Tibial artery (tissue), 4 donors: Measurements from ENCODE around the gene AGBL1.

Experiments
- DNase-seq, 2 donors: peaks; one replicate each; pipeline ENCODE4 v3.0.0-alpha.2; 2019
- H3K27ac ChIP-seq, 2 donors: fragments of 200-600 bp; sonication (generic) in 1 of 2; 1 replicate in 1 of 2; 2 replicates in 1 of 2; pipeline ENCODE4 v1.5.1; 2018 to 2019; ENCODE audit warnings: mild to moderate bottlenecking in 1 of 2
- H3K27me3 ChIP-seq, 2 donors: fragments of 200-600 bp; sonication (generic) in 1 of 2; one replicate each; pipeline versions ENCODE4 v1.5.1 to v1.6.0; 2016 to 2019
- H3K36me3 ChIP-seq, 3 donors: fragments of 200-600 bp; sonication (generic) in 2 of 3; one replicate each; pipeline ENCODE4 v1.5.1; 2016 to 2019; ENCODE audit warnings: mild to moderate bottlenecking in 2 of 3
- H3K4me1 ChIP-seq, 4 donors: fragments of 200-600 bp; sonication (generic) in 2 of 4; 1 replicate in 3 of 4; 2 replicates in 1 of 4; pipeline ENCODE4 v1.5.1; 2016 to 2019
- H3K4me3 ChIP-seq, 2 donors: fragments of 200-600 bp; sonication (generic) in 1 of 2; 1 replicate in 1 of 2; 2 replicates in 1 of 2; pipeline ENCODE4 v1.5.1; 2018 to 2019; ENCODE audit warnings: mild to moderate bottlenecking in 2 of 2
- H3K9me3 ChIP-seq, 3 donors: fragments of 200-600 bp; sonication (generic) in 1 of 3; one replicate each; pipeline ENCODE4 v1.5.1; 2016 to 2019
- CTCF ChIP-seq, 2 experiments: fragments of 200-600 bp in 1 of 2; fragments of 450-650 bp in 1 of 2; IDR thresholded peaks; one replicate each; pipeline ENCODE4 v1.5.1; 2017 to 2019; ENCODE audit warnings: antibody characterized with exemption in 2 of 2, mild to moderate bottlenecking in 1 of 2, moderate library complexity in 1 of 2
- intact Hi-C: fragments of 100-400 bp; cut with DNase I; formaldehyde crosslinking; loops from one replicate; pipeline ENCODE4 v1.15.0; 2023; ENCODE audit warnings: low total_unique reads

AGBL1 gene

GRCh38 chr15:86041399-86041798, 38.3 kb upstream of the AGBL1 start:
- Histone ChIP-seq H3K9me3 (no peaks in the 10 kb centered on the region), H3K36me3 (no peaks in the 10 kb centered on the region), H3K27me3 (peaks cover 0 to 6% of the 10 kb centered on the region in 2 donors), H3K4me1 (no peaks in the 10 kb centered on the region), H3K27ac (no peak overlapping the region), H3K4me3 (no peak overlapping the region)
- no peak for DNase-seq
- intact Hi-C loops: no loop called here
- TF ChIP-seq CTCF (IDR thresholded peaks at IDR 0.05): no peak

GRCh38 chr15:86042226-86042625, 37.4 kb upstream of the AGBL1 start:
- no peaks in the 10 kb centered on the region for H3K36me3 ChIP-seq
- no peaks in the 10 kb centered on the region for H3K9me3 ChIP-seq
- H3K4me3 ChIP-seq: no peak overlapping the region
- no peak for TF ChIP-seq CTCF (IDR thresholded peaks at IDR 0.05)
- intact Hi-C loops: no loop called here
- no peaks in the 10 kb centered on the region for H3K4me1 ChIP-seq
- DNase-seq: no peak
- H3K27ac ChIP-seq: no peak overlapping the region
- peaks cover 0 to 6% of the 10 kb centered on the region in 2 donors for H3K27me3 ChIP-seq

GRCh38 chr15:86044981-86045380, 34.7 kb upstream of the AGBL1 start:
- intact Hi-C loops: no loop called here
- Histone ChIP-seq H3K27ac (no peak overlapping the region), H3K9me3 (no peaks in the 10 kb centered on the region), H3K4me3 (no peak overlapping the region), H3K27me3 (peaks cover 0 to 6% of the 10 kb centered on the region in 2 donors), H3K4me1 (no peaks in the 10 kb centered on the region), H3K36me3 (no peaks in the 10 kb centered on the region)
- no peak for DNase-seq
- TF ChIP-seq CTCF (IDR thresholded peaks at IDR 0.05): no peak

GRCh38 chr15:86054338-86054737, 25.3 kb upstream of the AGBL1 start:
- Histone ChIP-seq H3K36me3 (no peaks in the 10 kb centered on the region), H3K4me3 (no peak overlapping the region), H3K27ac (no peak overlapping the region), H3K27me3 (no peaks in the 10 kb centered on the region), H3K4me1 (no peaks in the 10 kb centered on the region), H3K9me3 (no peaks in the 10 kb centered on the region)
- intact Hi-C loops: no loop called here
- no peak for DNase-seq
- TF ChIP-seq CTCF (IDR thresholded peaks at IDR 0.05): no peak

- no peaks in the 10 kb centered on the region for H3K9me3 ChIP-seq
- H3K36me3 ChIP-seq: no peaks in the 10 kb centered on the region
- H3K27ac ChIP-seq: no peak overlapping the region
- no peaks in the 10 kb centered on the region for H3K27me3 ChIP-seq
- H3K4me1 ChIP-seq: no peaks in the 10 kb centered on the region
- intact Hi-C loops: no loop called here
- no peak for TF ChIP-seq CTCF (IDR thresholded peaks at IDR 0.05)
- DNase-seq: no peak
- no peak overlapping the region for H3K4me3 ChIP-seq
Measured at GRCh38 chr15:86055688-86056087, 24.0 kb upstream of the AGBL1 start.

GRCh38 chr15:86059851-86060250, 19.8 kb upstream of the AGBL1 start:
- Histone ChIP-seq H3K36me3 (no peaks in the 10 kb centered on the region), H3K27ac (no peak overlapping the region), H3K4me3 (no peak overlapping the region), H3K9me3 (no peaks in the 10 kb centered on the region), H3K27me3 (peaks cover 0 to 5% of the 10 kb centered on the region in 2 donors), H3K4me1 (no peaks in the 10 kb centered on the region)
- DNase-seq: no peak
- TF ChIP-seq CTCF (IDR thresholded peaks at IDR 0.05): no peak
- intact Hi-C loops: no loop called here
